ENCODE results near the gene CTNNA3.

GRCh38 chr10:65911151-65911835, 1784.7 kb downstream of the CTNNA3 start:
- TF ChIP-seq CTCF (IDR thresholded peaks at IDR 0.05; ENCODE audit: insufficient read depth, low read length, poor library complexity, severe bottlenecking) (no peak), EZH2phosphoT487 (conservative IDR thresholded peaks at IDR 0.05; ENCODE audit: low read length) (no peak)
